GM21717 (cell line): ENCODE data around the gene SUCLA2.

ENCODE experiments used
- ATAC-seq: cut with Tn5 transposase; IDR thresholded peaks from one replicate; pipeline ENCODE4 v1.9.1; 2021; ENCODE audit warnings: mild to moderate bottlenecking, moderate library complexity; ENCODE audit not compliant: unreplicated experiment

Gene SUCLA2

GRCh38 chr13:47904241-47904640, 96.8 kb downstream of the SUCLA2 start:
- ATAC-seq: no peak

- no peak for ATAC-seq
Measured at GRCh38 chr13:47903836-47904235, 97.2 kb downstream of the SUCLA2 start.

- no peak for ATAC-seq
Measured at GRCh38 chr13:47901441-47901840, 99.6 kb downstream of the SUCLA2 start.

DNA sequence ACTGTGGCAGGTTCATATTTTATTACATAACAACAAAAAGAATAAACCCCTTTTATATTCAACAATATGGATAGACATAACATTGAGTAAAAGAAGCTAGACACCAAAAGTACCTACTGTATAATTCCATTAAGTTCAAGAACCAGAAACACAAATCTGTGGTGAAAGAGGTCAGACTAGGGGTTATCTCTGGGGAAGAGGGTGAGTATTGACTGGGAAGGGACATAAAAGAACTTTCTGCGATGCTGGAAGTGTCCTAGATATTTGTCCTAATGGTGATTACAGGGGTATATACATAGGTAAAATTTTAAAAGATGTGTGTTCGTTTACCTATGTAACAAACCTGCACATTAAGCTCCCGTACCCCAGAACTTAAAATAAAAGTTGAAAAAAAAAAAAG, 103.0 kb downstream of the SUCLA2 start:
- no peak for ATAC-seq

DNA sequence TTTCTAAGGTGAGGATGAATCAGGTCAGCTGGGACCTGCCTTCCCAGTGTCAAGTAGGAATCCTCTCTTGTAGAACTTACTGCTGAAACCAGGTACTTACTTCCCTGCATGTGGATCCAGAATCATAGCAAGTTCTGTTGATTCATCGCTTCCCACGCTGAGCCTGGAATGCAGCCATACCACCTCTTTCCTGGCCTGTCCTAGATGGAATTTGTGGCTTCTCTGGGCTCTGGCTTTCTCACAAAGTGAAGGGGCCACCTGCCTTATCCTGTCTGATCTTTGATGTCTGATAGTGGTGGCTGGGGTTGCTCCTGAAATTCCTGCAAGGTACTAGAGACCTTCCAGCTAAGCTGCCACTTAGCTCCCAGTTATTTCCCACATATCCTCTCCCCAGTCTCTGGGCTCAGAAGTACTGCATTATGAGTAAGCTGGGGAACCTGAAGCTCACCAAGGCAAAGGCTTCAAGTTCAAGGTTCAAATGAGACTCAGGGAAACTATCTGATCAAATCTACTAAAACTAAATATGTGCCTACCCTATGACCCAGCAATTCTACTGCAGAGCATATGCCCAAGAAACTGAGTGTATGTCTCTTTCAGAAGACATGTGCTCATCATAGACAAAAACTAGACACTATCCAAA, 103.5 kb downstream of the SUCLA2 start:
- no peak for ATAC-seq

DNA sequence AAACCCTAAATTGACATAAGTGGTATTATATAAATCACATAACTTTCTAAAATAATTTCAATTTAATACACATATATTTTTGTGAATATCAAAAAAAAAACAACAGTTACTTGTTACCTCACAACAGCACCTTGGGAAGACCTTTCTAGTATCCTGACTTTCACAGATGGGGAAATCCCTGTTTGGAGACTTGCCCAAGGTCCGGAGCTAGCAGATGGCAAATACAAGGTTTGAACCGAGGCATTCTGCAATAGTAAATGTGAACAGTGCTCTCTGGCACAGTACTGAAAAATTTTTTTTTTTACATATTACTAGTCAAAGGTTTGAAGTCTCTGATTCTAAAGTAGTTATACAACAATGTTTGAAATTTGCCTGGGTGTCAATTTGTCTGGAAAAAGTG, 104.5 kb downstream of the SUCLA2 start:
- ATAC-seq: no peak

GRCh38 chr13:47896111-47896510, 105.0 kb downstream of the SUCLA2 start:
- ATAC-seq: no peak

- no peak for ATAC-seq
Measured at GRCh38 chr13:47893527-47893926, 107.5 kb downstream of the SUCLA2 start.
